CD14-positive monocyte (primary cell): ENCODE results near the gene GALNT10. TPM values are rescaled to one million over a fixed set of nuclear protein-coding genes. Genes with fewer than 3 reads are reported as not detected.

Source experiments
- DNase-seq, 3 donors: peaks; one replicate each; pipeline ENCODE4 v3.0.0-alpha.2; 2011 to 2022
- H2AFZ ChIP-seq: 2 replicates; pipeline ENCODE4 v1.6.0; 2012; ENCODE audit warnings: mild to moderate bottlenecking, low read depth, low read length, inconsistent platforms; ENCODE audit not compliant: insufficient read depth, poor library complexity, severe bottlenecking
- H3K27ac ChIP-seq, 2 donors: 1 replicate in 1 of 2; 2 replicates in 1 of 2; pipeline ENCODE4 v1.5.1; 2012 to 2013; ENCODE audit warnings: low read length in 2 of 2, control low read depth in 1 of 2, inconsistent platforms in 1 of 2, low read depth in 1 of 2, mild to moderate bottlenecking in 1 of 2
- H3K27me3 ChIP-seq, 2 donors: one replicate each; pipeline versions ENCODE4 v1.6.0 to v1.6.1; 2011 to 2013; ENCODE audit warnings: low read length in 2 of 2; ENCODE audit not compliant: control insufficient read depth in 2 of 2, insufficient read depth in 2 of 2
- H3K36me3 ChIP-seq, 2 donors: replicated peaks in 1 of 2; 1 replicate in 1 of 2; 2 replicates in 1 of 2; pipeline versions ENCODE4 v1.5.1 to v1.6.1; 2012 to 2013; ENCODE audit warnings: low read length in 2 of 2, control low read depth in 1 of 2, inconsistent platforms in 1 of 2, mild to moderate bottlenecking in 1 of 2; ENCODE audit not compliant: insufficient read depth in 2 of 2, control insufficient read depth in 1 of 2
- H3K4me1 ChIP-seq, 2 donors: 1 replicate in 1 of 2; 2 replicates in 1 of 2; pipeline versions ENCODE4 v1.5.1 to v1.6.1; 2012 to 2013; ENCODE audit warnings: low read length in 2 of 2, control low read depth in 1 of 2, inconsistent platforms in 1 of 2, mild to moderate bottlenecking in 1 of 2, moderate library complexity in 1 of 2; ENCODE audit not compliant: insufficient read depth in 2 of 2, control insufficient read depth in 1 of 2
- H3K4me2 ChIP-seq: replicated peaks from 2 replicates; pipeline ENCODE3; 2012; ENCODE audit warnings: low read length, moderate library complexity, mild to moderate bottlenecking; ENCODE audit not compliant: poor library complexity, severe bottlenecking; ENCODE audit errors: extremely low read depth
- H3K4me3 ChIP-seq, 3 experiments: fragments of 200-600 bp in 1 of 3; sonication (generic) in 1 of 3; replicated peaks in 1 of 3; 1 replicate in 2 of 3; 2 replicates in 1 of 3; pipeline ENCODE4 v1.5.1; 2011 to 2013; ENCODE audit warnings: low read length in 3 of 3, mild to moderate bottlenecking in 3 of 3, control low read depth in 2 of 3, low read depth in 2 of 3, inconsistent platforms in 1 of 3, moderate library complexity in 1 of 3
- H3K79me2 ChIP-seq: 2 replicates; pipeline ENCODE4 v1.6.0; 2012; ENCODE audit warnings: mild to moderate bottlenecking, control low read depth, inconsistent platforms, low read length, moderate library complexity; ENCODE audit not compliant: insufficient read depth
- H3K9ac ChIP-seq: 2 replicates; pipeline ENCODE4 v1.6.0; 2017; ENCODE audit warnings: low read length, mild to moderate bottlenecking; ENCODE audit not compliant: insufficient read depth, poor library complexity, severe bottlenecking
- H3K9me3 ChIP-seq, 2 donors: replicated peaks in 1 of 2; 1 replicate in 1 of 2; 2 replicates in 1 of 2; pipeline versions ENCODE4 v1.5.1 to v1.6.1; 2012 to 2013; ENCODE audit warnings: low read length in 2 of 2, control low read depth in 1 of 2; ENCODE audit not compliant: control insufficient read depth in 1 of 2, insufficient read depth in 1 of 2
- H4K20me1 ChIP-seq: 2 replicates; pipeline ENCODE4 v1.6.0; 2012; ENCODE audit warnings: mild to moderate bottlenecking, low read length, control low read depth, moderate library complexity; ENCODE audit not compliant: insufficient read depth
- H3K27ac Mint-ChIP-seq, 7 donors: one replicate each; pipeline ENCODE4 v1.8.0; 2020; ENCODE audit warnings: mild to moderate bottlenecking in 7 of 7, mixed read lengths in 7 of 7, moderate library complexity in 6 of 7, inconsistent platforms in 2 of 7
- H3K27me3 Mint-ChIP-seq, 3 donors: one replicate each; pipeline ENCODE4 v1.8.0; 2021 to 2022; ENCODE audit warnings: low read depth in 3 of 3, mild to moderate bottlenecking in 3 of 3, mixed read lengths in 3 of 3, moderate library complexity in 3 of 3, inconsistent platforms in 1 of 3
- H3K36me3 Mint-ChIP-seq, 2 donors: one replicate each; pipeline ENCODE4 v1.8.0; 2020; ENCODE audit warnings: mixed read lengths in 2 of 2, inconsistent platforms in 1 of 2, mild to moderate bottlenecking in 1 of 2
- H3K4me1 Mint-ChIP-seq: one replicate; pipeline ENCODE4 v1.8.0; 2020; ENCODE audit warnings: mild to moderate bottlenecking, mixed read lengths
- H3K4me3 Mint-ChIP-seq, 2 donors: one replicate each; pipeline ENCODE4 v1.8.0; 2020; ENCODE audit warnings: mild to moderate bottlenecking in 2 of 2, mixed read lengths in 2 of 2, moderate library complexity in 1 of 2
- H3K9me3 Mint-ChIP-seq, 7 donors: one replicate each; pipeline ENCODE4 v1.8.0; 2020 to 2022; ENCODE audit warnings: mixed read lengths in 7 of 7, mild to moderate bottlenecking in 6 of 7, moderate library complexity in 6 of 7, inconsistent platforms in 2 of 7
- CTCF ChIP-seq: fragments of 200-600 bp; IDR thresholded peaks from one replicate; pipeline ENCODE4 v1.8.0; 2022; ENCODE audit warnings: antibody characterized with exemption, mild to moderate bottlenecking
- WGBS: methylation state at CpG from one replicate; pipeline ENCODE4 v1.1.5; 2013; ENCODE audit warnings: missing lambda C conversion rate; ENCODE audit not compliant: insufficient coverage; 5-methylcytosine and 5-hydroxymethylcytosine counted together
- intact Hi-C, 2 donors: fragments of 100-400 bp; cut with micrococcal nuclease; formaldehyde crosslinking; loops; one replicate each; pipeline versions ENCODE4 v1.15.0 to v1.15.1; 2023
- polyA plus RNA-seq, 3 donors: library from polyadenylated mRNA; depleted of rRNA in 1 of 3; unstranded in 2 of 3; stranded (reverse) in 1 of 3; fragments of 300-500 nt in 2 of 3; fragments of >200 nt in 1 of 3; fragmentation: Illumina TruSeq in 2 of 3; gene quantifications; 1 replicate in 2 of 3; 2 replicates in 1 of 3; pipeline ENCODE4 v1.2.3, GENCODE V29; 2012 to 2021

Gene GALNT10
- polyA plus RNA-seq, 3 donors = 6.2 to 11.6 (median 7.3) TPM

- DNase-seq = no peak
- H3K4me1 ChIP-seq = peaks cover 12 to 16% of the 10 kb centered on the region in 2 donors
- no peak overlapping the region for H3K4me2 ChIP-seq
- peaks cover 0 to 30% of the 10 kb centered on the region in 2 donors for H3K36me3 ChIP-seq
- H3K9me3 Mint-ChIP-seq = no peaks in the 10 kb centered on the region
- no peaks in the 10 kb centered on the region for H3K27me3 ChIP-seq
- H3K9ac ChIP-seq = no peak overlapping the region
- no peak overlapping the region for H2AFZ ChIP-seq
- H4K20me1 ChIP-seq = no peaks in the 10 kb centered on the region
- no peaks in the 10 kb centered on the region for H3K79me2 ChIP-seq
- intact Hi-C loops = no loop called here
- no peak overlapping the region for H3K4me3 Mint-ChIP-seq
- no peak for TF ChIP-seq CTCF
- H3K9me3 ChIP-seq = no peaks in the 10 kb centered on the region
- no peak overlapping the region for H3K27ac ChIP-seq
- peak overlapping the region in 2 of 7 donors; percentile 9 to 12 for H3K27ac Mint-ChIP-seq
- peaks cover 16% of the 10 kb centered on the region for H3K4me1 Mint-ChIP-seq
- no peaks in the 10 kb centered on the region for H3K27me3 Mint-ChIP-seq
- 100% methylated on average over 2 of the region's 6 CpGs for WGBS
- H3K36me3 Mint-ChIP-seq = peaks cover 36 to 44% of the 10 kb centered on the region in 2 donors
- H3K4me3 ChIP-seq = no peak overlapping the region
Measured at GRCh38 chr5:154296525-154297159, 106.1 kb downstream of the GALNT10 start.

- Histone ChIP-seq H3K4me3 (no peak overlapping the region), H3K9ac (no peak overlapping the region), H3K4me1 (peaks cover 12 to 16% of the 10 kb centered on the region in 2 donors), H3K27ac (peak overlapping the region in 1 of 2 donors; percentile 66), H3K9me3 (no peaks in the 10 kb centered on the region), H4K20me1 (no peaks in the 10 kb centered on the region), H3K36me3 (peaks cover 4 to 44% of the 10 kb centered on the region in 2 donors), H3K27me3 (no peaks in the 10 kb centered on the region), H3K4me2 (peak overlapping the region; percentile 26), H3K79me2 (no peaks in the 10 kb centered on the region), H2AFZ (no peak overlapping the region)
- peaks cover 43 to 58% of the 10 kb centered on the region in 2 donors for H3K36me3 Mint-ChIP-seq
- WGBS = no CpG with 5 or more reads among the region's 3 CpGs
- H3K4me3 Mint-ChIP-seq = peak overlapping the region in 1 of 2 donors; percentile 43
- intact Hi-C loops = no loop called here
- no peaks in the 10 kb centered on the region for H3K27me3 Mint-ChIP-seq
- DNase-seq = peak; percentile 53 to 61 (median 58)
- peaks cover 16% of the 10 kb centered on the region for H3K4me1 Mint-ChIP-seq
- peaks cover 0 to 3% (median under 1%) of the 10 kb centered on the region in 7 donors for H3K9me3 Mint-ChIP-seq
- H3K27ac Mint-ChIP-seq = peak overlapping the region in 5 of 7 donors; percentile 11 to 79 (median 25)
- no peak for TF ChIP-seq CTCF
Measured at GRCh38 chr5:154298065-154298464, 107.5 kb downstream of the GALNT10 start.
